ENCODE results near the gene LIME1. TPM values are rescaled to one million over a fixed set of nuclear protein-coding genes. Genes with fewer than 3 reads are reported as not detected.

The LIME1 gene
- total RNA-seq, 1 experiment from 2014 or later = 4.5 TPM

GRCh38 chr20:63703471-63703975 lies 32.9 kb upstream of the LIME1 start:
- POLR2A ChIA-PET = no interaction called here
- Mint-ChIP-seq H3K9me3 (no peaks in the 10 kb centered on the region), H3K4me3 (no peak overlapping the region), H3K27ac (no peak overlapping the region), H3K4me1 (peaks cover 6% of the 10 kb centered on the region), H3K36me3 (peaks cover 17% of the 10 kb centered on the region), H3K27me3 (ENCODE audit: low read depth) (no peaks in the 10 kb centered on the region)
- CTCF ChIA-PET = interaction anchor here (1.4 to 2.0 kb wide), 2 partner anchors 35 to 72 kb away, joined by 3 to 5 read pairs; no protein-coding TSS in a partner anchor
- no peak for DNase-seq (ENCODE audit: low spot score)
- TF ChIP-seq STAT6 (CRISPR knock-in tag; conservative IDR thresholded peaks at IDR 0.05; ENCODE audit: low read depth) (no peak), ATF3 (CRISPR knock-in tag; conservative IDR thresholded peaks at IDR 0.05) (no peak), NR3C1 (CRISPR knock-in tag; conservative IDR thresholded peaks at IDR 0.05; ENCODE audit: low read depth) (no peak), PRRX2 (CRISPR knock-in tag; IDR thresholded peaks at IDR 0.05) (no peak), ZNF671 (CRISPR knock-in tag; IDR thresholded peaks at IDR 0.05) (no peak), EMX1 (CRISPR knock-in tag; IDR thresholded peaks at IDR 0.05) (no peak), USF2 (CRISPR knock-in tag; IDR thresholded peaks at IDR 0.05) (no peak), TP53 (CRISPR knock-in tag; IDR thresholded peaks at IDR 0.05) (no peak), OVOL2 (CRISPR knock-in tag; IDR thresholded peaks at IDR 0.05; ENCODE audit: borderline replicate concordance) (no peak), JUN (CRISPR knock-in tag; IDR thresholded peaks at IDR 0.05) (no peak), ZNF425 (CRISPR knock-in tag; conservative IDR thresholded peaks at IDR 0.05) (no peak), TEAD4 (CRISPR knock-in tag; IDR thresholded peaks at IDR 0.05) (no peak), IRF2 (CRISPR knock-in tag; IDR thresholded peaks at IDR 0.05; ENCODE audit: borderline replicate concordance, low read depth) (no peak), ELF4 (CRISPR knock-in tag; IDR thresholded peaks at IDR 0.05; ENCODE audit: low read depth) (no peak), ATF6 (CRISPR knock-in tag; IDR thresholded peaks at IDR 0.05) (no peak), ZNF232 (CRISPR knock-in tag; IDR thresholded peaks at IDR 0.05) (no peak)
- TF ChIP-seq, protein P1, sequence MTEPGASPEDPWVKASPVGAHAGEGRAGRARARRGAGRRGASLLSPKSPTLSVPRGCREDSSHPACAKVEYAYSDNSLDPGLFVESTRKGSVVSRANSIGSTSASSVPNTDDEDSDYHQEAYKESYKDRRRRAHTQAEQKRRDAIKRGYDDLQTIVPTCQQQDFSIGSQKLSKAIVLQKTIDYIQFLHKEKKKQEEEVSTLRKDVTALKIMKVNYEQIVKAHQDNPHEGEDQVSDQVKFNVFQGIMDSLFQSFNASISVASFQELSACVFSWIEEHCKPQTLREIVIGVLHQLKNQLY (CRISPR knock-in tag; IDR thresholded peaks at IDR 0.05) = no peak
- TF ChIP-seq, protein P2, sequence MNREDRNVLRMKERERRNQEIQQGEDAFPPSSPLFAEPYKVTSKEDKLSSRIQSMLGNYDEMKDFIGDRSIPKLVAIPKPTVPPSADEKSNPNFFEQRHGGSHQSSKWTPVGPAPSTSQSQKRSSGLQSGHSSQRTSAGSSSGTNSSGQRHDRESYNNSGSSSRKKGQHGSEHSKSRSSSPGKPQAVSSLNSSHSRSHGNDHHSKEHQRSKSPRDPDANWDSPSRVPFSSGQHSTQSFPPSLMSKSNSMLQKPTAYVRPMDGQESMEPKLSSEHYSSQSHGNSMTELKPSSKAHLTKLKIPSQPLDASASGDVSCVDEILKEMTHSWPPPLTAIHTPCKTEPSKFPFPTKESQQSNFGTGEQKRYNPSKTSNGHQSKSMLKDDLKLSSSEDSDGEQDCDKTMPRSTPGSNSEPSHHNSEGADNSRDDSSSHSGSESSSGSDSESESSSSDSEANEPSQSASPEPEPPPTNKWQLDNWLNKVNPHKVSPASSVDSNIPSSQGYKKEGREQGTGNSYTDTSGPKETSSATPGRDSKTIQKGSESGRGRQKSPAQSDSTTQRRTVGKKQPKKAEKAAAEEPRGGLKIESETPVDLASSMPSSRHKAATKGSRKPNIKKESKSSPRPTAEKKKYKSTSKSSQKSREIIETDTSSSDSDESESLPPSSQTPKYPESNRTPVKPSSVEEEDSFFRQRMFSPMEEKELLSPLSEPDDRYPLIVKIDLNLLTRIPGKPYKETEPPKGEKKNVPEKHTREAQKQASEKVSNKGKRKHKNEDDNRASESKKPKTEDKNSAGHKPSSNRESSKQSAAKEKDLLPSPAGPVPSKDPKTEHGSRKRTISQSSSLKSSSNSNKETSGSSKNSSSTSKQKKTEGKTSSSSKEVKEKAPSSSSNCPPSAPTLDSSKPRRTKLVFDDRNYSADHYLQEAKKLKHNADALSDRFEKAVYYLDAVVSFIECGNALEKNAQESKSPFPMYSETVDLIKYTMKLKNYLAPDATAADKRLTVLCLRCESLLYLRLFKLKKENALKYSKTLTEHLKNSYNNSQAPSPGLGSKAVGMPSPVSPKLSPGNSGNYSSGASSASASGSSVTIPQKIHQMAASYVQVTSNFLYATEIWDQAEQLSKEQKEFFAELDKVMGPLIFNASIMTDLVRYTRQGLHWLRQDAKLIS (CRISPR knock-in tag; IDR thresholded peaks at IDR 0.05; ENCODE audit: borderline replicate concordance) = no peak
- no peak for ATAC-seq

Measured in WTC11 (cell line).